Lung microvascular endothelial cell (primary cell): ENCODE data around the gene NDUFAF2. TPM values are rescaled to one million over a fixed set of nuclear protein-coding genes. Genes with fewer than 3 reads are reported as not detected.
"Not testable (repeated sequence)": the region's sequence is repeated elsewhere in the genome, so short reads cannot be mapped to it uniquely, and the experiment has no call there.

Experiments
- DNase-seq, 2 donors: peaks; one replicate each; pipeline versions ENCODE4 v3.0.0 to v3.0.0-alpha.2; 2010; ENCODE audit warnings: low read depth in 2 of 2
- total RNA-seq: library from RNA; depleted of rRNA; stranded (reverse); fragments of >200 nt; gene quantifications from 2 replicates; pipeline ENCODE4 v1.2.1, GENCODE V29; 2014

NDUFAF2 gene, protein sequence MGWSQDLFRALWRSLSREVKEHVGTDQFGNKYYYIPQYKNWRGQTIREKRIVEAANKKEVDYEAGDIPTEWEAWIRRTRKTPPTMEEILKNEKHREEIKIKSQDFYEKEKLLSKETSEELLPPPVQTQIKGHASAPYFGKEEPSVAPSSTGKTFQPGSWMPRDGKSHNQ
- total RNA-seq: 15.7 and 17.4 TPM in 2 replicates

DNA sequence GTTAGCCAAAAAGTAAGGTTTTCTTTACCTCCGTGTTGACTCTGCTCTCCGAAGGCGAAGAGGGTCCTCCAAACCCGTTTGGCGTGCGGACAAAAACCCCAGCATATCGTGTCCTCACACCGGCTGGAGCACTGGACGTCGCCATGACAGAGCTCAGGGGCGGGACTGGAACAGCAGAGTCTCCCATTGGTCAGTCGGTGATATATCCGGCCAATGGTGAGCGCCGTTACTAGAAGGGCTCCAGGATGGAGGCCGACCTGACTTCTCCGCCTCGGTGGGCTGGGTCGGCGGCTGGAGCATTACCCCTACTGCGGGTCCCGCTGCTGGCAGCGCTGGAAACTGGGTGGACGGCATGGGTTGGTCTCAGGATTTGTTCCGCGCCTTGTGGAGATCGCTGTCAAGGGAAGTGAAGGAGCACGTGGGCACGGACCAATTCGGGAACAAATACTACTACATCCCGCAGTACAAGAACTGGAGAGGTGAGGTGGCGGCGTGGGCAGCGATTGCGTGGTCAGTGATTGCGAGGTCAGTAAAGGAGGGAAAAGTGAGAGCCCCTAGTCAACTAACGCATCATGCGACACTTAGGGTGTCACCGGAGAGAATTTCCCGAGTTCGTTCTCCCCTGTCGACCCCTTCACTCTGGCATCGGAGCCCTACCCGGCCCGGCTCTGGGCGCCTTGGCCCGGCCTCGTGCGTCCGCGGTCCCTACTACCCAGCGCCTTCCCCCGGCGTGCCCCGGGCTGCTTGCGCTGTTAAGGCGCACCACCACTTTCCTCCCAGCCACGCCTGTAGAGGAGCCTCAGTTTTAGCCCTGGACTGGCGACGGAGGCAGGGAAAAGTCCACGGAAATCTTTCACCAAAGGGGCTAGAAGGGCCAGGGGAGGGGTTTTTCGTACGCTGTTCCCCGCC lies at the start of gene NDUFAF2, which contains the start of gene ERCC8:
Gene NDUFAF2, plus strand, starts transcription at position 302 of the 909 bp plus-strand sequence. Its CDS starts 51 bp downstream, at position 353.
Gene ERCC8, minus strand, starts transcription at position 167 of the 909 bp plus-strand sequence. Its CDS starts 62 bp downstream, at position 105.
- DNase-seq: peak; percentile 93 to 94

DNA sequence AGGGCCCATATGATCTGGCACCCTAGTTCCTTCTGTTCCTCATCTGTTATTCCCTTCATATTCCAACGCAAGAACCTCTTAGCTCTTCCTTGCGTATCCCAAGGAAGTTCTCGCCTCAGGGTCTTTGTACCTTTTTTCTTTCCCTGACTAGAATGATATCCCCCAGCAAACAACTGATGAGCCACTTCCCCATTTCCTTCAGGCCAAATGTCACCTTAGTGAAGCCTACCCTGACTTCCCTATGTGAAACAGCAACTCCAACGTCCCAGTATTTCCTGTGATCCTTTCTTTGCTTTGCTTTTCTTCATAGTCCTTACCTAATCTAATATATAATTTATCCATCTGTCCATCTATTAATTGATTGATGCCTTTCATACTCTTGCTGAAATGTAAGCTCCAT lies 48.0 kb upstream of the NDUFAF2 start:
- DNase-seq: no peak

DNA sequence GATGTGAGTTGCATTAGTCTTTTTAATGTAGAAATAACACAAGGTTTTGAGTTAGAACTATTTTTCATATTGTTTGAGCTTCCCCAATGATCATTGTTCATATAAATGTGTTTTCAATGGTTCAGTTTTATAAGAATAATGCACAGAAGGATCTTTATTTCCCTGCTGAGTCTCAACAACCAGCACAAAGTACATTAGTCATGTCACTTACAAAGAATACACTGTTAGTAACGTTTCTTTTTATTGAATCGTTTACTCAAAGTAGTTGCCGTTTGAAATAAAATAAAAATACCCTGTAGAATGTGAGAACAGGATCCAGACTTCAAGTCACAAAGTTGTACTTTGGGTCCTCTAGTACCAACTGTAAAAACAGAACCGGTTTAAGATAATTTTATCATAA lies 41.6 kb upstream of the NDUFAF2 start:
- DNase-seq: no peak

DNA sequence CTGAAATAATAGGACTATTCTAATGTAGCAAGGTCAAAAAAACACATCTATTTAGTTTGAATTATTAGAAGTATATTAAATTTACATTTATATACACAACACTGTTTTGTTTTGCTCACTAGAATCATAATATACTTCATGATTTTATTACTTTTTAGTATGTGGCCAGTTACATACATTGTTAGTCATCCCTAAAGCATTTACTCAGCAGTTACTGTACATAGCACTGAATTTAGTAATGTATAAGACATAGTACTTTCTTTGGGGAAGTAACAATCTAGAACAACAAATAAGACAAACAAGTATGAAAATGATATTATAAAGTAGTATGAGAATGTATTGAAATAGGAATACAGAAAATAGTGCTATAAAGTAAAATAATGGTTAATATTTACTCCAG lies 28.4 kb upstream of the NDUFAF2 start:
- DNase-seq: no peak

DNA sequence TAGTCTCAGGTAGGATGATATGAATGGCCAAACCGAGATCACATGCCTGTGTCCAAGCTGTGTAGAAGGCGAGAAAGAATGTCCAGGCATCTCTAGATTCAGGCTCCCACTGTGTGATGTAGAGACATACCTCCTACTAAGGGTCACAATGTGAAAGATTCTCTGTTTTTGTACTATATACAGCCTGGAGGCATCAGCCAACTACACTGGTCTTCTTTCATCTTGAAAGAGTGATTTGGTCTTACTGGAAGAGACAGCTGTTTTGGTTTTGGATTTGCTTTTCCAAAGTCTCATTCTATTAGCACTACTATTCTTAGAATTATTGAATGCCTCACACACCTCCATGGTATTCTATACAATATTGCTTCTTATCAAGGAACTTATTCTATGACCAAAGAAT lies 26.5 kb upstream of the NDUFAF2 start:
- DNase-seq: no peak

DNA sequence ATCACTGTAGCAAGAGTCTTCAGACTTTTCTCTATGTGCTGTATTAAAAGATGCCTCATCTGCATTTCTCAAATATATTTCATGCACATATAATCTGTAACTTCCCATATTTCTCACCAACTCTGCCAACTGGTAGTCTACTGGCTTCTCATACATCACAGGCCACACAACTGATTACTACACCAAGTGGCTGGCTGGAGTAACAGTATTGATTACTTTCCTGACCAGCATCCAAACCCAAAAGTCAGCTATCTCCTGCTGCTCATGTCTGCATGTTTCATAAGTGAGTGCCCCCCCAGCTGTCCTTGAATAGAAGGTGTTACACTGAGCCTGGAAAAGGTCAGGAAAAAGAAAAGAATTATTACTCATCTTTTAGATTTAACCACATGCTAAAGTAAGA lies 17.6 kb upstream of the NDUFAF2 start:
- DNase-seq: no peak

DNA sequence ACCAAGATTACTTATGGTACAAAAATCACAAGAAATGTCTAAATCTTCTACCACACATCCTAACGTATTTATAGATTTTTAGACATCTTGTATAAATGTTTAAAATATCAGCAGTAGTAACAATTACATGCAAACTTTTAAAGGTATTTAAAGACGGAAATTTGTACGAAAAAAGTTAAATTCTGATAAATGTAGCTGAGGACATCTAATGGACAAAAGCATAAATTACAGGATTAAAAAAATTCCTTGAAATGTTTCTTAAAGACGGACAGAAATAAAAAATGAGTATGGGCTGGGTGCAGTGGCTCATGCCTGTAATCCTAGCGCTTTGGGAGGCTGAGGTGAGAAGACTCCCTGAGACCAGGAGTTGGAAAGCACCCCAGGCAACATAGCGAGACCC lies 16.0 kb upstream of the NDUFAF2 start:
- DNase-seq: peak; percentile 3 to 6

DNA sequence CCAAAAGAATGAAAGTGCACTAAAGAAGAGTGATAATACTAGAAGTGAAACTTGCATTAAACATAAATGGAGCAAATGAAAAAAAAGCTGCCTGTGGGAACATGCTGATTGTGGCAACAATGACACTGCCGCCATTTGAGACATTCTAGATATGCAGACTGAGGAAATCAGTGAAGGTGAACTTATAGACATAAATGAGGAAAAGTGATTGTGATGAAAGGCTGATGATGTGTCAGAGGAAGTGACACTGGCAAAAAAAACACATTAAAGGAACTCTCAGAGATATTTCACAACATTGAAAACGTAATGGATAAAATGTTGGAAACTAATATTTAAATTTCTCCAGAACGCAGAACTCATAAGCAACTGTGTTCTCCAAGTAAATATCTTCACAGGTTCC lies 1.4 kb upstream of the NDUFAF2 start:
- peak; percentile 20 to 58 for DNase-seq

DNA sequence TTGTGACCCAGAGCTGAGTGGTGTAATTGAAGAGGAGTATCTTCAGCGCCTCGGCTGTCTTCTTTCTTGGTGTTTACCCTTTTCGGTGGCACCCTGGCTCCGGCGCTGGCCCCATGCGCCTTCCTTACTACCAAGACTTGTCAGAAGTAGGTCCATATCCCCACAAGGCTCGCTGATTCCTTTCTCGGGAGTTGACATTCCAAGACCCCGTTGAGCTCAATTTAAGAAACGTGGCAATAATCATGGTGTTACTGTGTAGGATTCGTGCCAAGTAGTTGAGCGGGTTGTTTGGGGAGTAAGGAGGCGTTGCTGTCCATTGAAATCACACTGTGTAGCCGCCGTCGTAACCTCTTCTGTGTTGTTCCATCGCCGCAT lies 795 bp downstream of the NDUFAF2 start:
- peak; percentile 39 to 59 for DNase-seq

DNA sequence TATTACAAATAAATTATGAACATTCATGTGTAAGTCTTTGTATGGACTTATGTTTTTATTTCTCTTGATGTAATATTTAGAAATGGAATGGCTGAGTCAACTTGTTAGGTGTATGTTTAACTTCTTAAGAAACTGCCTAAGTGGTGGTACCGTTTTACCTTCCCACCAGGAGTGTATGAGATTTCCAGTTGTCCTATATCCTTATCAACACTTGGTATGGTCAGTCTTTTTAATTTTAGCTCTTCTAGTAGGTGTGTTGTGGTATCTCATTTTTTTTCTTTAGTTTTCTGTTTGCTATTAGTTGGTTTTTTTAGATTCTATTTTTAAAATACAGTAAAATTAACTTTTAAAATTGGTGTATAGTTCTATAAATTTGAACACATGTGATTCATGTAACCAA lies 3.7 kb downstream of the NDUFAF2 start:
- no peak for DNase-seq

DNA sequence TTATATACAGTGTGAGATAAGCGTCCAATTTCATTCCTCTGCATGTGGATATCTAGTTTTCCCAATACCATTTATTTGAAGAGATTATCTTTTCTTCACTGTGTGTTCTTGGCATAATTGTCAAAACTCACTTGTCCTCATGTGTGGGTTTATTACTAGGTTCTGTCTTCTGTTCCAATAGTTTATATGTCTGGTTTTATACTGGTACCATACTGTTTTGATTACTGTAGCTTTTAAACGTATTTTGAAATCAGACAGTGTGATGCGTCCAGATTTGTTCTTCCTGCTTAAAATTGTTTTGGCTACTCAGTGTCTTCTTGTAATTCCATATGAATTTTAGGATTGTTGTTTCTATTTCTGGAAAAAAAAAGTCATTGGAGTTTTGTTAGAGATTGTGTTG lies 10.2 kb downstream of the NDUFAF2 start:
- DNase-seq: no peak

DNA sequence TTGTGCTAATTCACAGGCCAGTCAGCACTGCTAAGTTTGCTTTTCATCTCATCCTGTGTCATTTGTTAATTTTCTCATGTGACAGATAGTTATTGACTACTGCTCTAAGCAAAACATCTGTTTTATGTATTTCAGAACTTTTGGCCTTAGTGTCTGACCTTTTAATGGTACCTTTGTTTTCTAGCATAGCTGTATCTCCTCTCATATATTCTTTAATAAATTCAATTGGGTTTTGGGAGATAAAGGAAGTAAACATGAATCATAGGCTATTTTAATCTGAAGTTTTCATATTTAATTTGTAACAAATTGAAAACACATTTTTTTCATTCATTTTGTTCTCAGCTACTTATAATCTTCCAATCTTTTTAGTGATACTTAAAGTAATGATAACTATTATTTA lies 13.1 kb downstream of the NDUFAF2 start:
- DNase-seq: no peak

DNA sequence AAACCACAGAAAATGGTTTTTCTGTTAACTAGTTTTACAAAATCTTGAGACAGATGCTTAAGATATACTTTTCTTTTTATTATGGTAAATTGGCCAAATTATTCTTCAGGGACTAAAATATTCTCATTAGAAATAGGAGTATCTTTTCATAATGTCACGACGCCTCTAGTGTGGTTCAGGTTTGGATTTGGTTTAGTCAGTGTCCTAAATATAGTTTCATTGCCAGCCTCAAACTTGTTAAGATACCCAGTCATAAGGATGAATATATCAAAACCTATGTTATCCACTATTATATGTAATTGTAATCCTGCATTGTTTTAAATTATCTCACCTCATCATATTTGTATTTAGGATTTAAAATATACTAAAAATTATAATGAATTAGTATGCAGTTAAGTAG lies 13.7 kb downstream of the NDUFAF2 start:
- no peak for DNase-seq

DNA sequence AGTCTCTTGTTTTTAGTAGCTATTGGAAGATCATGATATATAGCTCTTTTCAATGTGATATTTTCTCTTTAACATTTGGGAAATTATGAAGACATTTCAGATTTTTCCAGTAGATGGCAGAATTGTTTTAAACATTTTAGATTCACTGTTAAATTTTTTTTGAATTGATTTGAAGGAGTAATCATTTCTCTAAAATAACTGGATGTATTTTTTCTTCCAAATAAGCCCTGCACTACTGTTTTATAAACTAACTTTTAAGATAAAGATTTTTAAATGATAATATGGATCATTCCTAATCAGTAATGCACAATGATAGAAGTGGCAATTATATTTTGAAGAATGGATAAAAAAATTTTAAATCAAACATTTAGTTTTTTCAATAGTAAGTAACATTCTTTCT lies 14.2 kb downstream of the NDUFAF2 start:
- DNase-seq: peak; percentile 31 to 57

DNA sequence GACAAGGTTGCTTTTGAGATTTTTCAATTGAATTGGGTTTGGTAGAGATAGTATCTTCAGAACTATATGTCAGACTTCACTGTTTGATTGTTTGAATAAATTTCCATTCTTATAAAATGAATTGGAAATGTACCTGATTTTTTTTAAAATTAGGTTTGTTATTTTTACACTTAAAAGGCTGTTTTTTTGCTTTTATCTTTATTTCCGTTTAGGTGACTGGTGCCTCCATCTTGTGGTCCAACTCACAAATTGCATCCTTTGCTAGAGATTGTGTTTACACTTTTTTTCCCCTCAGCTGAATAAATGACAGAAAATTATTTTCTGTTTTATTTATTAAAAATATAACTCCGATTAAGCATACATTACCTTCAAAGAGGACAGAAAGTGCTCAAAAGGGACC lies 15.6 kb downstream of the NDUFAF2 start:
- DNase-seq: peak; percentile 36 to 50

DNA sequence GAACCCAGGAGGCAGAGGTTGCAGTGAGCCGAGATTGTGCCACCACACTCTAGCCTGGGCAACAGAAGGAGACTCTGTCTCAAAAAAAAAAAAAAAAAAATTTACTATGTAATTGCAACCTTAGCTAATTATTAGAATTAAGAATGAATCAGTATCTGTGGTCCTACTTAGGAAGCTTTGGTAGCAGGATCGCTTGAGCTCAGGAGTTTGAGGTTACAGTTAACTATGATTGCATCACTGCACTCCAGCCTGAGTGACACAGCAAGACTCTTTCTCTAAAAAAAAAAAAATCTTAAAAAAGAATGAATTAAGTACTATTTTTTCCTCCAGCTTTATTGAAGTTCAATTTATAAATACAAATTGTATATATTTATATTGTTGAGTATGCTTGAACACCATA lies 16.7 kb downstream of the NDUFAF2 start:
- DNase-seq: no peak

DNA sequence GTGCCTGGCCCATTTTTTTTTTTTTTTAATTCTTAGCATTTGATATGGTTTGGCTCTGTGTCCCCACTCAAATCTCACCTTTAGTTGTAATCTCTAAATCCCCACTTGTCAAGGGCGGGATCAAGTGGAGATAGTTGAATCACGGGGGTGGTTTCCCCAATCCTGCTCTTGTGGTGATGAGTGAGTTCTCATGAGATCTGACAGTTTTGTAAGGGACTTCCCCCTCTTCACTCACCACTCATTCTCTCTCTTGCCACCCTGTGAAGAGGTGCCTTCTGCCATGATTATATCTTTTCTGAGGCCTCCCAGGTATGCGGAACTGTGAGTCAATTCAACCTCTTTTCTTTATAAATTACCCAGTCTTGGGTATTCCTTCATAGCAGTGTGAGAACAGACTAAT lies 27.2 kb downstream of the NDUFAF2 start:
- no peak for DNase-seq

DNA sequence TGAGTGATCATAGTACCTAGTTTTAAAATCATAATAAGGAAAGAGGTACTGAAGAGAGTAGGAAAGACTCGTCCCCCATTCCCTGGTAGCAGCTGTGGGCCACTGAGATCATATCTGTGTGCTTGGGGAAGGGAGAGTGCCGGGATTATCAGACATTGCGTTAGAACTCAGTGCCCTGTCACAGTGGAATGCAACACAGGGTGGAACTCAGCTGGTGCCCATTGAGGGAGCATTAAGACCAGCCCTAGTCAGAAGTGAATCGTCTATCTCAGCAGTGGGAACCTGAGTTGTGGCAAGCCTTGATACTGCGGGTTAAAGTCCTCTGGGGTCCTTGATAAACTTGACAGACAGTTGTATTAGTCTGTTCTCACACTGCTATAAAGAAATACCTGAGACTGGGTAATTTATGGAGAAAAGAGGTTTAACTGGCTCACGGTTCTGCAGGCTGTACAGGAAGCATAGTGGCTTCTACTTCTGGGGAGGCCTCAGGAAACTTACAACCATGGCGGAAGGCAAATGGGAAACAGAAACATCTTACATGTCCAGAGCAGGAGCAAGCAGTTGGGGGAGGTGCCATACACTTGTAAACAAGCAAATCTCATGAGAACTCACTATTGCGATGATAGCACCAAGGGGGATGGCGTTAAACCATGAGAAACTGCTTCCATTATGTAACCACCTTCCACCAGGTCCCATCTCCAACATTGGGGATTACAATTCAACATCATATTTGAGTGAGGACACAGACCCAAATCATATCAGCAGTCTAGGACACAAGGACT lies 33.1 kb downstream of the NDUFAF2 start:
- DNase-seq: no peak

DNA sequence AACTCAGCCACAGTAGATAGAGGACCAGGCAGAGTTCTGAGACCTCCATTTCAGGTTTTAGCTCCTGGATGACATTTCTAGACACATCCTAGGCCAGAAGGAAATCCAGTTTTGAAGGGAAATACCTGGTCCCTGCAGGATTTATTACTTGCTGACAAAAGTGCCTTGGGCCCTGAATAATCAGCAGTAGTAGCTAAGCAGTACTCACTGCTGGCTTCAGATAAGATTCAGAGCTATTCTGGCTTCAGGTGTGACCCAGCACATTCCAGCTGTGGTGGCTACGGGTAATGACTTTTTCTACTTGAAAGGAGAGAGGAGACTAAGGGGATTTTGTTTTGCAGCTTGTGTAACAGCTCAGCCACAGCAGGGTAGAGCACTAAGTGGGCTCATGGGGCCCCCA lies 34.0 kb downstream of the NDUFAF2 start:
- no peak for DNase-seq

DNA sequence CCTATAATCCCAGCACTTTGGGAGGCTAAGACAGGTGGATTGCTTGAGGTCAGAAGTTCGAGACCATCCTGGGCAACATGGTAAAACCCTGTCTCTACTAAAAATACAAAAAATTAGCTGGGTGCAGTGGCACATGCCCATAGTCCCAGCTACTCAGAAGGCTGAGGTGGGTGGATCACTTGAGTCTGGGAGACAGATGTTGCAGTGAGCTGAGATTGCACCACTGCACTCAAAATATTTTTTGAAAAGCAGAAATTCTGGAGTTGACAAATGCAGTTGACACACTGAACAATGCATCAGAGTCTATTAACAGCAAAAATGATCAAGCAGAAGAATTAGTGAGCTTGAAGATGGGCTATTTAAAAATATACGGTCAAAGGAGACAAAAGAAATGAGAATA lies 35.5 kb downstream of the NDUFAF2 start:
- DNase-seq: no peak

DNA sequence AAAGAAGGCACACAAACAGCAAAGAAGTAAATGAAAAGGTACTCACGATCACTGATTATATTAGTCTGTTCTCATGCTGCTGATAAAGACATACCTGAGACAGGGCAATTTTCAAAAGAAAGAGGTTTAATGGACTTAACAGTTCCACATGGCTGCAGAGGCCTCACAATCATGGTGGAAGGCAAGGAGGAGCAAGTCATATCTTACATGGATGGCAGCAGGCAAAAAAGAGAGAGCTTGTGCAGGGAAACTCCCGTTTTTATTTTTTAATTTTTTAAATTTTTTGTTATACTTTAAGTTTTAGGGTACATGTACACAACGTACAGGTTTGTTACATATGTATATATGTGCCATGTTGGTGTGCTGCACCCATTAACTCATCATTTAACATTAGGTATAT lies 37.1 kb downstream of the NDUFAF2 start:
- not testable (repeated sequence) for DNase-seq

DNA sequence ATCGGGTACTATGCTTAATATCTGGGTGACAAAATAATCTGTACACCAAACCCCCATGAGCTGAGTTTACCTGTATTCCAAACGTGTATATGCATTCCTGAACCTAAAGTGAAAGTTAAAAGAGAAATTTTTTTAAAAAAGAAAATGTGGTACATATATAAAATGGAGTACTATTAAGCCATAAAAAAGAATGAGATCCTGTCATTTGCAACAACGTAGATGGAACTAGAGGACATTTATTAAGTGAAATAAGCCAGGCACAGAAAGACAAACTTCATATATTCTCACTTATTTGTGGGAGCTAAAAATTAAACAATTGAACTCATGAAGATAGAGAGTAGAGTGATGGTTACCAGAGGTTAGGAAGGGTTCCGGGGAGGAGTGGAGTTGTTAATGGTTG lies 44.8 kb downstream of the NDUFAF2 start:
- no peak for DNase-seq
